ENCODE data around the gene RNF213.
A peak's percentile ranks its signal among the peaks of the same experiment; 100 is the strongest.

RNF213 gene

GRCh38 chr17:80424878-80425765, 164.5 kb downstream of the RNF213 start:
- Histone ChIP-seq H3K4me2 (ENCODE audit: low read depth, low read length, poor library complexity, severe bottlenecking) (peak overlapping the region; percentile 67), H3K79me2 (ENCODE audit: insufficient read depth, low read length) (no peaks in the 10 kb centered on the region), H3K9me3 (ENCODE audit: insufficient read depth, low read depth, low read length) (no peaks in the 10 kb centered on the region), H3K4me1 (ENCODE audit: insufficient read depth, low read length, poor library complexity, severe bottlenecking) (peaks cover 25% of the 10 kb centered on the region), H2AFZ (ENCODE audit: low read length) (no peak overlapping the region), H3K36me3 (ENCODE audit: insufficient read depth, low read length) (no peaks in the 10 kb centered on the region), H3F3A (ENCODE audit: low read depth) (no peaks in the 10 kb centered on the region), H4K20me1 (ENCODE audit: insufficient read depth, low read length, poor library complexity, severe bottlenecking) (no peaks in the 10 kb centered on the region), H3K9me2 (replicated peaks; ENCODE audit: low read depth, low read length) (no peaks in the 10 kb centered on the region), H3K4me3 (ENCODE audit: low read length, poor library complexity, severe bottlenecking) (no peak overlapping the region), H3K9ac (ENCODE audit: low read depth, low read length, poor library complexity, severe bottlenecking) (peak overlapping the region; percentile 44), H3K27me3 (ENCODE audit: insufficient read depth, low read length, poor library complexity, severe bottlenecking) (no peaks in the 10 kb centered on the region)
- TF ChIP-seq CTCF (conservative IDR thresholded peaks at IDR 0.05; ENCODE audit: low read length) (no peak), EZH2phosphoT487 (IDR thresholded peaks at IDR 0.05; ENCODE audit: borderline replicate concordance) (no peak)

GRCh38 chr17:80425835-80426426, 165.3 kb downstream of the RNF213 start:
- Histone ChIP-seq H3K36me3 (ENCODE audit: insufficient read depth, low read length) (no peaks in the 10 kb centered on the region), H3K4me3 (ENCODE audit: low read length, poor library complexity, severe bottlenecking) (no peak overlapping the region), H2AFZ (ENCODE audit: low read length) (no peak overlapping the region), H3K4me2 (ENCODE audit: low read depth, low read length, poor library complexity, severe bottlenecking) (no peak overlapping the region), H3K79me2 (ENCODE audit: insufficient read depth, low read length) (no peaks in the 10 kb centered on the region), H3K4me1 (ENCODE audit: insufficient read depth, low read length, poor library complexity, severe bottlenecking) (peaks cover 25% of the 10 kb centered on the region), H4K20me1 (ENCODE audit: insufficient read depth, low read length, poor library complexity, severe bottlenecking) (no peaks in the 10 kb centered on the region), H3K9me3 (ENCODE audit: insufficient read depth, low read depth, low read length) (no peaks in the 10 kb centered on the region), H3K27me3 (ENCODE audit: insufficient read depth, low read length, poor library complexity, severe bottlenecking) (no peaks in the 10 kb centered on the region), H3K9ac (ENCODE audit: low read depth, low read length, poor library complexity, severe bottlenecking) (no peak overlapping the region), H3K9me2 (replicated peaks; ENCODE audit: low read depth, low read length) (no peaks in the 10 kb centered on the region), H3F3A (ENCODE audit: low read depth) (no peaks in the 10 kb centered on the region)
- no peak for TF ChIP-seq EZH2phosphoT487 (IDR thresholded peaks at IDR 0.05; ENCODE audit: borderline replicate concordance)
- TF ChIP-seq CTCF (conservative IDR thresholded peaks at IDR 0.05; ENCODE audit: low read length): no peak

GRCh38 chr17:80426671-80427326, 166.1 kb downstream of the RNF213 start:
- peak overlapping the region; percentile 49 for H3K4me2 ChIP-seq (ENCODE audit: low read depth, low read length, poor library complexity, severe bottlenecking)

More at GRCh38 chr17:80426671-80427326, 166.1 kb downstream of the RNF213 start:
- Histone ChIP-seq H3K4me1 (ENCODE audit: insufficient read depth, low read length, poor library complexity, severe bottlenecking) (peaks cover 25% of the 10 kb centered on the region), H3K9me2 (replicated peaks; ENCODE audit: low read depth, low read length) (no peaks in the 10 kb centered on the region), H4K20me1 (ENCODE audit: insufficient read depth, low read length, poor library complexity, severe bottlenecking) (no peaks in the 10 kb centered on the region), H3K36me3 (ENCODE audit: insufficient read depth, low read length) (no peaks in the 10 kb centered on the region), H3K9ac (ENCODE audit: low read depth, low read length, poor library complexity, severe bottlenecking) (no peak overlapping the region), H3K4me3 (ENCODE audit: low read length, poor library complexity, severe bottlenecking) (no peak overlapping the region), H3K79me2 (ENCODE audit: insufficient read depth, low read length) (no peaks in the 10 kb centered on the region), H3K9me3 (ENCODE audit: insufficient read depth, low read depth, low read length) (no peaks in the 10 kb centered on the region), H3F3A (ENCODE audit: low read depth) (no peaks in the 10 kb centered on the region), H3K27me3 (ENCODE audit: insufficient read depth, low read length, poor library complexity, severe bottlenecking) (no peaks in the 10 kb centered on the region), H2AFZ (ENCODE audit: low read length) (0 out of 2 replicates have a peak overlapping the region, but pooled peaks have one; percentile 40)
- TF ChIP-seq EZH2phosphoT487 (IDR thresholded peaks at IDR 0.05; ENCODE audit: borderline replicate concordance) (no peak), CTCF (conservative IDR thresholded peaks at IDR 0.05; ENCODE audit: low read length) (peak; percentile 92)
